GM18867 (cell line): ENCODE results near the gene FAM163B.

Source experiments
- ATAC-seq: cut with Tn5 transposase; IDR thresholded peaks from one replicate; pipeline ENCODE4 v1.9.1; 2021; ENCODE audit warnings: mild to moderate bottlenecking, moderate library complexity; ENCODE audit not compliant: unreplicated experiment

FAM163B gene

DNA sequence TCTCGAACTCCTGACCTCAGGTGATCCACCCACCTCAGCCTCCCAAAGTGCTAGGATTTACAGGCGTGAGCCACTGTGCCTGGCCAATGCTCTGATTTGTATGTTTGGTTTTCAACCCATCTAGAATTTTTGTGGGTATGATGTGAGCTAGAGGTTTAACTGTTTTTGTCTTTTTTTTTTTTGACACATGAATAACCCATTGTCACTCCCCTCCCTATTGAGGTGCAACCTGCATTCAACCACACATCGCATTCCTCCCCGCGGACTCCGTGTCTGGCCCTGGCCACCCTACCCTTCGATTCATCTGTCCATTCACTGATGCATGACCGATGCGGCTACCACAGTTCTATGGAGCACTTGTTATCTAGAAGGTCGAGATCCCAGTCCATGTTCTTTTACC, 9.5 kb upstream of the FAM163B start:
- ATAC-seq: no peak

GRCh38 chr9:133616643-133617405, 7.6 kb upstream of the FAM163B start:
- no peak for ATAC-seq

GRCh38 chr9:133615606-133616188, 6.5 kb upstream of the FAM163B start:
- no peak for ATAC-seq

DNA sequence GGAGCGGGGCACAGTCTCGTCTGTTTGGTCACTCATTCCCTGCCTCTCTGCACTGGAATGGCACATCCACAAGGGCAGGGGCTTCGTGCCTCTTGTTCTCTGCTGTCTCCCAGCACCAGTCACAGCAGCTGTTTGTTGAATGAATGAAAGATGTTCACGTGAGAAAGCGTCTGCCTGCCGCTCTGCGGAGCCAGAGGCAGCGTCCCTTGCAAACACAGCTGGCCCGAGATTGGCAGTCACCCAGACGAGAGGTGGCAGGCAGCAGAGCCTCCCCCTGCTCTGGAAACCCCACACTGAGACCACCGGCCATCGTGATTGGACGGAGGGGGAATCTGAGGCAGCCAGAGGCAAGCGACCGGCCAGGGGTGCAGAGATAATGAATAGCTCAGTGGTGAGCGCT, 6.0 kb upstream of the FAM163B start:
- ATAC-seq: no peak

GRCh38 chr9:133614678-133615077, 5.5 kb upstream of the FAM163B start:
- no peak for ATAC-seq

DNA sequence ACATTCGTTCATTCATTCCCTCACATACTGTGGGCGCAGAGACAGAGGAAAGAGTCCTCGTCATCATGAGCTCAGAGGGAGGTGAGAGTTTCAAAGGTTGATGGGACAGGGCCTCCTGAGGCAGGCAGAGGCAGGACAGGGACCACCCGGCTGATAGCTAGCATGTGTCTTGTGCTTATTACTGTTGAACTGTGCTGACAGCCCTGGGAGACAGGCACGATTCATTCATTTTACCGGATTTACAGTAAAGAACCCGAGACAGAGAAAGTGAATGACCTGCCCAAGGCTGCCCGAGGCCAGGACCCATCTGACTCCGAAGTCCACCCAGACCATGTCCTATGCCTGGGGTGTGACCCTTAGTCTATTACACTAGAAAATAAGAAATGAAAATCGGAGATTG, 4.9 kb upstream of the FAM163B start:
- no peak for ATAC-seq

DNA sequence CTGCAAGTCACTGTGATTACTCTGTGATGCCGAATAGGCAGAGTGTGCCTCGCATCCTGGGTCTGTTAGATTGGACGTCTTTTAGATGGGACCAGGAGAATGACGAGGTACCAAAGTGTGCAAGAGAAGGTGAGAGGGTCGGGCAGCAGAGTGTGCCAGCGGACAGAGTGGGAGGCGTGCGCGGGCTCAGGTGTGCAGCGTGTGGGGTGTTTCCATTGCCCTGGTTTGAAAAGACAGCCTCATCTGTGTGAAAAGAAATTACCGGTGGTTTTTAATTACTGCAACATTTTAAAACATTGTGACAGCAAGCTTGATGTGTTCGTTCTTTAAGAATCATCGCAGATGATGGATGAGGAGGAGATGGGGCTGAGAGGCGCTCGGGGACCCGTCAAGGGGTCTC, 4.2 kb upstream of the FAM163B start:
- ATAC-seq: no peak

DNA sequence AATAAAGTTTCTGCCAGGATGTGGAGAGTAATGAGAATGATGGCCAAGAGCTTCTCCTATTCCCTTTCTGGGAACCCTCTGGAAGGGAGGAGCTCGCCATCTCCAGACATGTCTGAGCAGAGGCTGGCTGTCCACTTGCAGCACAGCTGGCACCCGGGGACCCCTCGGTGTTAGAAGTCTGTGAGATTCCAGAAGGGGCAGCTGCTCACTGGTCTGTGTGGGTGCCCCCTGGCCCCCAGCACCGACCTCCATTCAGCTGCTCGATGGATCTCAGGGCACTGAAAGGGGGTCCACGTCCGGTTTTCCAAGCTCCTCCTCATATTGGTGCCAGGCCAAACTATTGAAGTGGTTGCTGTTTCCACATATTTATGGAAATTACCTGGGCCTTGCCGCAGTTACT, 3.6 kb upstream of the FAM163B start:
- ATAC-seq: no peak

GRCh38 chr9:133612051-133612450, 2.9 kb upstream of the FAM163B start:
- ATAC-seq: no peak

DNA sequence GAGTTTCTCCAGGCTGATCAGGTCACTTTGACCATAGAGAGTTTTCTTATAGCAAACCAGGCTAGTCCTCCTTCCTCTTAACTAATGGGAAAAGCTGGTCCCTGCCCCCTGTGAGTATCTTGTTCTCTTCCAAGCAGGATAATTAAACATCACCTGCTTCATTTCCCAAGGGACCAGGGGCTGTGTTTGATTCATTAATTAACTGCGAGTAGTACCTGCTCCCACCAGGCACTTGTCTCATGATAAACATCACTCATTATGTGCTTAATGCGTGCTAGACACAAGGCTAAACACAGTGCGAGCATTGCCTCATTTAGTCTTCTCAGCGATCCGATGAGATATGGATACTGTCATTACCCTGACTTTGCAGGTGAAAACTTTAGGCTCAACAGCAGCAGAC, 1.7 kb upstream of the FAM163B start:
- ATAC-seq: no peak

GRCh38 chr9:133608889-133609288, 300 bp downstream of the FAM163B start:
- ATAC-seq: no peak

- ATAC-seq: no peak
These were observed 807 bp downstream of the FAM163B start for GRCh38 chr9:133608382-133608781.

- no peak for ATAC-seq
These were observed 1.2 kb downstream of the FAM163B start for GRCh38 chr9:133607976-133608375.

DNA sequence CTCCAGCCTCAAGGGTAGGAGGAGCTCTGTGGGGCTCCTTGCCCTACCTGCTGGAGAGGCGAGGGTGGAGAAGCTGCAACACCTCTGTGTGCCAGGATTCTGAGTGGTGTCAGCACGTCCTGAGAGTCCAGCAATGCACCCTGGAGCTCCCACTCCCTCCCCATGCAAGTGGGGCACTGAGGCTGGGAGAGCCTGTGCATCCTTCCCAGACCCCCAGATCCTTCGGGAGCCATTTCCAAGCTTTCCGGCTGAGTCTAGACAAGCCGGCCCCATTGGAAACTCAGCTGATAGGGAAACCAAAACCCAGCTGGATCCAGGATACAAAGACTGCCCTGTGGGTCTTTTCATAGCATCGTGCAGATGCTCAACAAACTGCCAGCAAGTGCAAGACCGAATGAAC, 1.8 kb downstream of the FAM163B start:
- no peak for ATAC-seq

DNA sequence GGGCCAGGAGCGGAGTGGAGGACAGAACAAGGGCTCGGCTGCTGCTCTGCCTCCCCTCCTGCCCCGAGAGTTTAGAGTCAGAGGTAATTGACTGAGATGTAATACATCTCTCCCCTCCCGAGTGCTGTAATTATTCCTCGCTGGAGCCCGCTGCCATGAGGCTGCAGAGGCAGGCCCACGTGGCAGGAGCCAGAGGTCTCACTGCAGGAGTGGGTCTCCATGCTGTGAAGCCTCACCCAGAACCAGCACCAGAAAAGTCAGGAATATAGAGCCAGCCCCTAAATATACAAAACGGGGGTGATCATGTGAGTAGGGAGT, 2.5 kb downstream of the FAM163B start:
- ATAC-seq: no peak

GRCh38 chr9:133605856-133606707, 3.1 kb downstream of the FAM163B start:
- ATAC-seq: no peak

DNA sequence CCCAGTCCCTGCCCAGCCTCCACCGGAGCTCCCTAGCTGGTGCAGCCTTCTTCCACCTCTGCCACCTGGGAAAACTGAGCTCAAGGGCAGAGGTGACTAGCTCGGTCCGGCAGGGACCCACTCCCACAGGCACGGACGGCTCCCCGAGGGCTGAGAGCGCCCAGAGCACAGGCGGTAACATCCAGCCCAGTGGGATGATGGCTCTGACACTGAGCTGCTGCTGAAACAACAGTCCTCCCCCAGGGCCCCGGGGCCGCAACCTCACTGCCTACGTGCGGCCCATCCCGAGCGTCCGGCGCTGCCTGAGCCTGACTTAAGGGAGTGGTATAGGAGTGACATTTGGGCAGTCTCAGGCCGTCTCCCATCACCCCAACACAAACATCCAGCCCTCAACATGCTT, 3.7 kb downstream of the FAM163B start:
- ATAC-seq: no peak

GRCh38 chr9:133604856-133605255, 4.3 kb downstream of the FAM163B start:
- no peak for ATAC-seq

DNA sequence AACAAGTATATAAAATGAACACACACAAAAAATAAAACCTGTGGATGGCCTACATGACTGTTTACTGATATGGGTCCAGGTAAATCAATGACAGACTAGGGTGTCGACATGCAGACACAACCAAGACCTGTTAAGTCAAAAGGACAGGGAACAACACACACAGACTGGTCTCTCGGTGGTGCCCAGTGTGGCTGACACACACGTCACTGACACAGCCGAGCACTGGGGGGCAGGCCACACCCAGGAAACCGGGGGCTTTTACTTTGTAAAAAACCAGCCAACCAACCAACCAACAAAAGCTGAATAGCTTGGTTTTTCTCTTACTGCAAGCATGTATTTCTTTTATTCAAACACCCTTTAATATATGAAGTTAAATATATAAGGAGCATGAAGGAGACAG, 5.0 kb downstream of the FAM163B start:
- no peak for ATAC-seq

DNA sequence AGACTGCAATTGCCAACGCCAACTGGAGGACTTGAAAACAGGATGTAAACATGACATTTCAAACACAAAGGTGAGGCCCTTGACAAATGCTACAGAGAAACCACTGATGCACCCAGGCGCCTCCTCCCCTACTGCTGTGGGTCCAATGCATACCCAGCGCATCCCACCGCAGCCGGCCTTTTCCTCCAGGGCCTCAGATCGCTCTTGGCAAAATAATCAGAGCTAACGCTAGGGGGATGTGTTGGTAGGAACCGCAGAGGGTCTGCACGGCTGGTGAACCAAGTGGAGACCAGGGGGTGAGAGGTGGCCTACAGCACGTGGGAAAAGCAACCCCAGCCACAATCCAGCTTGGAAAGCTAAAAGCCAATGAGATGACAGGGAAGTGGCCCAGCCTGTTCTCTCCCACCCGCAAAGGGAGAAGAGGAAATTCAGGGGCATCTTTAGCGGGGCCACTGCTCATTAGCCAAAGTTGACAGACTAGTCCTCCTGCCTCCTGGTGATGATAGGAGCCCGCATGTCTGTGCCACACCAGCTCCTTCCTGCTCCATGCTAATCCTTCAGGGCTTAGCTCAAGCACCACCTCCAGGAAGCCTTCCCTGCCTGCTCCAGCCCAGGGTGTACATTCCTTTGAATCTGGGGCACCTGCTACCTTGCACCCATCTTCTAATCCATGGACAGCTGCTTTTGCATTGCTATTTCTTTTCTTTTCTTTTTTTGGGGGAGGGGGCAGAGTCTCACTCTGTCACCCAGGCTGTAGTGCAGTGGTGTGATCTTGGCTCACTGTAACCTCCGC, 5.9 kb downstream of the FAM163B start:
- ATAC-seq: no peak

GRCh38 chr9:133602277-133602676, 6.9 kb downstream of the FAM163B start:
- ATAC-seq: no peak
